CMK (cell line): ENCODE data around the gene COL23A1.

Source experiments
- DNase-seq: peaks from one replicate; pipeline ENCODE4 v3.0.0-alpha.2; 2010; ENCODE audit warnings: low read depth

COL23A1 gene

GRCh38 chr5:178391480-178391879, 198.7 kb downstream of the COL23A1 start:
- no peak for DNase-seq

- DNase-seq, result no peak
Observed at GRCh38 chr5:178389796-178390195, 200.4 kb downstream of the COL23A1 start.

GRCh38 chr5:178389026-178389729, 201.0 kb downstream of the COL23A1 start:
- no peak for DNase-seq

GRCh38 chr5:178388386-178389025, 201.7 kb downstream of the COL23A1 start:
- no peak for DNase-seq

- DNase-seq, result no peak
Observed at GRCh38 chr5:178387856-178388190, 202.4 kb downstream of the COL23A1 start.

GRCh38 chr5:178387061-178387855, 202.9 kb downstream of the COL23A1 start:
- no peak for DNase-seq

- no peak for DNase-seq
Observed at GRCh38 chr5:178386336-178386931, 203.8 kb downstream of the COL23A1 start.

GRCh38 chr5:178385496-178385890, 204.7 kb downstream of the COL23A1 start:
- no peak for DNase-seq

GRCh38 chr5:178384816-178385495, 205.2 kb downstream of the COL23A1 start:
- no peak for DNase-seq

- DNase-seq, result no peak
Observed at GRCh38 chr5:178383919-178384815, 206.0 kb downstream of the COL23A1 start.

- DNase-seq, result no peak
Observed at GRCh38 chr5:178383301-178383918, 206.8 kb downstream of the COL23A1 start.

GRCh38 chr5:178382754-178383164, 207.4 kb downstream of the COL23A1 start:
- no peak for DNase-seq

GRCh38 chr5:178381921-178382695, 208.1 kb downstream of the COL23A1 start:
- DNase-seq, result no peak

GRCh38 chr5:178381206-178381605, 209.0 kb downstream of the COL23A1 start:
- DNase-seq, result no peak

GRCh38 chr5:178380541-178381074, 209.6 kb downstream of the COL23A1 start:
- no peak for DNase-seq

- DNase-seq, result no peak
Observed at GRCh38 chr5:178380086-178380485, 210.1 kb downstream of the COL23A1 start.

GRCh38 chr5:178378527-178379484, 211.4 kb downstream of the COL23A1 start:
- no peak for DNase-seq

- DNase-seq, result no peak
Observed at GRCh38 chr5:178377583-178378270, 212.5 kb downstream of the COL23A1 start.
